HCT116 (cell line): ENCODE results near the gene ZNG1A.
"Not testable (repeated sequence)": the region's sequence is repeated elsewhere in the genome, so short reads cannot be mapped to it uniquely, and the experiment has no call there.

Source experiments
- CEBPB ChIP-seq: IDR thresholded peaks from 2 replicates; pipeline ENCODE4 v1.6.1; 2012; ENCODE audit warnings: low read depth
- EGR1 ChIP-seq: IDR thresholded peaks from 2 replicates; pipeline ENCODE4 v1.6.1; 2012; ENCODE audit warnings: low read depth
- EZH2 ChIP-seq: fragments of 200-600 bp; sonication (generic); IDR thresholded peaks from 2 replicates; pipeline ENCODE4 v1.6.1; 2017; ENCODE audit warnings: antibody characterized with exemption, mixed run types
- POLR2A ChIP-seq: IDR thresholded peaks from 2 replicates; pipeline ENCODE4 v1.7.0; 2011; ENCODE audit warnings: borderline replicate concordance; ENCODE audit not compliant: insufficient read depth, insufficient read length; ENCODE audit errors: extremely low read depth
- POLR2AphosphoS5 ChIP-seq: IDR thresholded peaks from 2 replicates; pipeline ENCODE4 v1.6.1; 2011; ENCODE audit warnings: mild to moderate bottlenecking, low read depth, low read length, moderate library complexity
- REST ChIP-seq: IDR thresholded peaks from 2 replicates; pipeline ENCODE4 v1.6.1; 2012; ENCODE audit warnings: low read depth
- SIN3A ChIP-seq: IDR thresholded peaks from 2 replicates; pipeline ENCODE4 v1.6.1; 2012; ENCODE audit warnings: low read depth
- SP1 ChIP-seq: IDR thresholded peaks from 2 replicates; pipeline ENCODE4 v1.6.1; 2012; ENCODE audit warnings: low read depth
- TCF7L2 ChIP-seq: IDR thresholded peaks from 2 replicates; pipeline ENCODE4 v1.7.0; 2011; ENCODE audit warnings: borderline replicate concordance, inconsistent platforms; ENCODE audit not compliant: insufficient read depth, insufficient read length; ENCODE audit errors: extremely low read depth
- YY1 ChIP-seq: IDR thresholded peaks from 2 replicates; pipeline ENCODE4 v1.6.1; 2011; ENCODE audit warnings: low read length, low read depth, moderate library complexity, mild to moderate bottlenecking; ENCODE audit not compliant: insufficient replicate concordance; ENCODE audit errors: extremely low read depth
- TF ChIP-seq, protein P1 (sequence below), 3 experiments: fragments of 200-600 bp in 1 of 3; sonication (generic) in 1 of 3; IDR thresholded peaks in 2 of 3; conservative IDR thresholded peaks in 1 of 3; 2 replicates each; pipeline ENCODE4 v1.5.1; 2012 to 2017; ENCODE audit warnings: low read depth in 2 of 3, low read length in 2 of 3, antibody characterized with exemption in 1 of 3, borderline replicate concordance in 1 of 3, control low read depth in 1 of 3, mild to moderate bottlenecking in 1 of 3, mixed read lengths in 1 of 3, mixed run types in 1 of 3, moderate library complexity in 1 of 3; ENCODE audit not compliant: insufficient read depth in 1 of 3
- TF ChIP-seq, protein P2 (sequence below): IDR thresholded peaks from 2 replicates; pipeline ENCODE4 v1.6.1; 2011; ENCODE audit warnings: mild to moderate bottlenecking, low read length, moderate library complexity; ENCODE audit not compliant: insufficient replicate concordance; ENCODE audit errors: extremely low read depth

GRCh38 chr9:78333-78732 lies 100.5 kb downstream of the ZNG1A start:
- TF ChIP-seq, protein P1, sequence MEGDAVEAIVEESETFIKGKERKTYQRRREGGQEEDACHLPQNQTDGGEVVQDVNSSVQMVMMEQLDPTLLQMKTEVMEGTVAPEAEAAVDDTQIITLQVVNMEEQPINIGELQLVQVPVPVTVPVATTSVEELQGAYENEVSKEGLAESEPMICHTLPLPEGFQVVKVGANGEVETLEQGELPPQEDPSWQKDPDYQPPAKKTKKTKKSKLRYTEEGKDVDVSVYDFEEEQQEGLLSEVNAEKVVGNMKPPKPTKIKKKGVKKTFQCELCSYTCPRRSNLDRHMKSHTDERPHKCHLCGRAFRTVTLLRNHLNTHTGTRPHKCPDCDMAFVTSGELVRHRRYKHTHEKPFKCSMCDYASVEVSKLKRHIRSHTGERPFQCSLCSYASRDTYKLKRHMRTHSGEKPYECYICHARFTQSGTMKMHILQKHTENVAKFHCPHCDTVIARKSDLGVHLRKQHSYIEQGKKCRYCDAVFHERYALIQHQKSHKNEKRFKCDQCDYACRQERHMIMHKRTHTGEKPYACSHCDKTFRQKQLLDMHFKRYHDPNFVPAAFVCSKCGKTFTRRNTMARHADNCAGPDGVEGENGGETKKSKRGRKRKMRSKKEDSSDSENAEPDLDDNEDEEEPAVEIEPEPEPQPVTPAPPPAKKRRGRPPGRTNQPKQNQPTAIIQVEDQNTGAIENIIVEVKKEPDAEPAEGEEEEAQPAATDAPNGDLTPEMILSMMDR (IDR thresholded peaks at IDR 0.05 in 2 of 3, conservative IDR thresholded peaks at IDR 0.05 in 1 of 3; ENCODE audit: borderline replicate concordance in 1 of 3, insufficient read depth in 1 of 3, low read depth in 2 of 3, low read length in 2 of 3) = not testable (repeated sequence)
- TF ChIP-seq EZH2, SP1, YY1, REST, POLR2A, EGR1, TCF7L2, POLR2AphosphoS5, SIN3A, CEBPB: not testable (repeated sequence)
- TF ChIP-seq, protein P2, sequence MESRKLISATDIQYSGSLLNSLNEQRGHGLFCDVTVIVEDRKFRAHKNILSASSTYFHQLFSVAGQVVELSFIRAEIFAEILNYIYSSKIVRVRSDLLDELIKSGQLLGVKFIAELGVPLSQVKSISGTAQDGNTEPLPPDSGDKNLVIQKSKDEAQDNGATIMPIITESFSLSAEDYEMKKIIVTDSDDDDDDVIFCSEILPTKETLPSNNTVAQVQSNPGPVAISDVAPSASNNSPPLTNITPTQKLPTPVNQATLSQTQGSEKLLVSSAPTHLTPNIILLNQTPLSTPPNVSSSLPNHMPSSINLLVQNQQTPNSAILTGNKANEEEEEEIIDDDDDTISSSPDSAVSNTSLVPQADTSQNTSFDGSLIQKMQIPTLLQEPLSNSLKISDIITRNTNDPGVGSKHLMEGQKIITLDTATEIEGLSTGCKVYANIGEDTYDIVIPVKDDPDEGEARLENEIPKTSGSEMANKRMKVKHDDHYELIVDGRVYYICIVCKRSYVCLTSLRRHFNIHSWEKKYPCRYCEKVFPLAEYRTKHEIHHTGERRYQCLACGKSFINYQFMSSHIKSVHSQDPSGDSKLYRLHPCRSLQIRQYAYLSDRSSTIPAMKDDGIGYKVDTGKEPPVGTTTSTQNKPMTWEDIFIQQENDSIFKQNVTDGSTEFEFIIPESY = not testable (repeated sequence)
